GM21360 (cell line): ENCODE results near the gene CFC1B.
"Not testable (repeated sequence)": the region's sequence is repeated elsewhere in the genome, so short reads cannot be mapped to it uniquely, and the experiment has no call there.

ENCODE experiments used
- ATAC-seq: cut with Tn5 transposase; IDR thresholded peaks from one replicate; pipeline ENCODE4 v1.9.1; 2021; ENCODE audit warnings: mild to moderate bottlenecking, moderate library complexity; ENCODE audit not compliant: unreplicated experiment

Gene CFC1B

GRCh38 chr2:130520992-130521391, at the start of gene CFC1B:
TSS of gene CFC1B (plus strand) at chr2:130521222. CDS start at chr2:130521485, 263 bp downstream.
- ATAC-seq = not testable (repeated sequence)

GRCh38 chr2:130491073-130491472, 29.9 kb upstream of the CFC1B start:
- ATAC-seq = not testable (repeated sequence)

- ATAC-seq = not testable (repeated sequence)
Measured at GRCh38 chr2:130509228-130509627, 11.8 kb upstream of the CFC1B start, which contains the start of gene POTEI. TSS of gene POTEI (minus strand) at chr2:130509328. CDS start at chr2:130509235, 93 bp downstream.

GRCh38 chr2:130510807-130511746, 9.9 kb upstream of the CFC1B start:
- ATAC-seq = not testable (repeated sequence)

- not testable (repeated sequence) for ATAC-seq
Measured at GRCh38 chr2:130511747-130512451, 9.1 kb upstream of the CFC1B start.

GRCh38 chr2:130518516-130519106, 2.4 kb upstream of the CFC1B start:
- not testable (repeated sequence) for ATAC-seq

GRCh38 chr2:130522390-130522789, 1.4 kb downstream of the CFC1B start:
- not testable (repeated sequence) for ATAC-seq

GRCh38 chr2:130527365-130527967, 6.4 kb downstream of the CFC1B start:
- not testable (repeated sequence) for ATAC-seq

- ATAC-seq = not testable (repeated sequence)
Measured at GRCh38 chr2:130529545-130529944, 8.5 kb downstream of the CFC1B start.

GRCh38 chr2:130530212-130530611, 9.2 kb downstream of the CFC1B start:
- not testable (repeated sequence) for ATAC-seq

GRCh38 chr2:130531225-130531624, 10.2 kb downstream of the CFC1B start:
- peak; percentile 64 for ATAC-seq

GRCh38 chr2:130531672-130532071, 10.7 kb downstream of the CFC1B start:
- peak; percentile 43 for ATAC-seq

- ATAC-seq = not testable (repeated sequence)
Measured at GRCh38 chr2:130536654-130537053, 15.6 kb downstream of the CFC1B start.

GRCh38 chr2:130538271-130538670, 17.2 kb downstream of the CFC1B start:
- ATAC-seq = not testable (repeated sequence)

- ATAC-seq = not testable (repeated sequence)
Measured at GRCh38 chr2:130542789-130543188, 21.8 kb downstream of the CFC1B start.

GRCh38 chr2:130543785-130544528, 22.9 kb downstream of the CFC1B start:
- not testable (repeated sequence) for ATAC-seq

GRCh38 chr2:130544978-130545377, 24.0 kb downstream of the CFC1B start:
- not testable (repeated sequence) for ATAC-seq

- ATAC-seq = not testable (repeated sequence)
Measured at GRCh38 chr2:130548418-130548817, 27.4 kb downstream of the CFC1B start.

- ATAC-seq = not testable (repeated sequence)
Measured at GRCh38 chr2:130549475-130549874, 28.5 kb downstream of the CFC1B start.

- ATAC-seq = not testable (repeated sequence)
Measured at GRCh38 chr2:130554178-130554577, 33.2 kb downstream of the CFC1B start.
